22Rv1 (cell line): ENCODE results near the gene ASIC3.

ENCODE experiments used
- H3K27ac ChIP-seq: fragments of 450-650 bp; 2 replicates; pipeline ENCODE4 v1.5.1; 2017
- ZFX ChIP-seq: fragments of 450-650 bp; IDR thresholded peaks from 2 replicates; pipeline ENCODE4 v1.6.1; 2017; ENCODE audit warnings: antibody characterized with exemption, borderline replicate concordance
- TF ChIP-seq, protein P1 (sequence below): fragments of 450-650 bp; IDR thresholded peaks from 2 replicates; pipeline ENCODE4 v1.5.1; 2017; ENCODE audit warnings: mild to moderate bottlenecking

The ASIC3 gene

DNA sequence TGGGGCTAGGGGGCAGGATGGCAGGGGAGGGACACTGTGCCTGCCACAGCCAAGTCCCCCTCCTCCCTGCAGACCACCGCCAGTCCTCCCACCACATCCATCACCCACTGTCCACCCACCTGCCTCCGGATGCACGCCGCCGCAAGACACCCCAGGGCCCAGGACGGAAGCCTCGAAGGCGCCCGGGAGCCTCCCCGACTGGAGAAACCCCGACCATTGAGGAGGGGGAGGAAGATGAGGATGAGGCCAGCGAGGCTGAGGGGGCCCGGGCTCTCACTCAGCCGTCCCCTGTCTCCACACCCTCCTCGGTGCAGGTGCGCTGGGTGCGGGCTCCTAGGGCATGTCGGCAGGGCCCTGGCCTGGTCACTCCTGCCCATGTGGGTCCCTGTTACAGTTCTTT is 16.1 kb downstream of the ASIC3 start:
- peak overlapping the region; percentile 96; the same call in 1 of the 2 replicates for H3K27ac ChIP-seq
- TF ChIP-seq, protein P1, sequence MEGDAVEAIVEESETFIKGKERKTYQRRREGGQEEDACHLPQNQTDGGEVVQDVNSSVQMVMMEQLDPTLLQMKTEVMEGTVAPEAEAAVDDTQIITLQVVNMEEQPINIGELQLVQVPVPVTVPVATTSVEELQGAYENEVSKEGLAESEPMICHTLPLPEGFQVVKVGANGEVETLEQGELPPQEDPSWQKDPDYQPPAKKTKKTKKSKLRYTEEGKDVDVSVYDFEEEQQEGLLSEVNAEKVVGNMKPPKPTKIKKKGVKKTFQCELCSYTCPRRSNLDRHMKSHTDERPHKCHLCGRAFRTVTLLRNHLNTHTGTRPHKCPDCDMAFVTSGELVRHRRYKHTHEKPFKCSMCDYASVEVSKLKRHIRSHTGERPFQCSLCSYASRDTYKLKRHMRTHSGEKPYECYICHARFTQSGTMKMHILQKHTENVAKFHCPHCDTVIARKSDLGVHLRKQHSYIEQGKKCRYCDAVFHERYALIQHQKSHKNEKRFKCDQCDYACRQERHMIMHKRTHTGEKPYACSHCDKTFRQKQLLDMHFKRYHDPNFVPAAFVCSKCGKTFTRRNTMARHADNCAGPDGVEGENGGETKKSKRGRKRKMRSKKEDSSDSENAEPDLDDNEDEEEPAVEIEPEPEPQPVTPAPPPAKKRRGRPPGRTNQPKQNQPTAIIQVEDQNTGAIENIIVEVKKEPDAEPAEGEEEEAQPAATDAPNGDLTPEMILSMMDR = no peak
- TF ChIP-seq ZFX = no peak

DNA sequence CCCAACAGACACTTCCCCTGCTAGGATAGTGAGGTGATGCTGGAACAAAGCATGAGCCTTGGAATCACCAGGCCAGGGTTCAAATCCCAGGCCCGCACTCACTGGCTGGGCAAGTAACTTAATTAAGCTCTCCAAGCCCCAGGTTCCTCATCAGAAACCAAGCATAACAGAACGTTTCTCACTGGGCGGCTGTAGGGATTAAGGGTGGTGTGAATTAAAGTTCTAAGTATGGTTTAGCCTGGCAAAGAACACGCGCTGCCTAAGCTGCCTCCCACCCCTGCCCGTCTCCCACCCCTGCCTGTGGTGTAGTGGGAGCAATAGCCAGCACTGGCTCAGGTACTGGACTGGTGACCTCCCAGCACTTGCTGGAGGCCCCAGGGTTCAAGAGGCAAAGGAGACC is 16.7 kb downstream of the ASIC3 start:
- H3K27ac ChIP-seq = peak overlapping the region; percentile 12; the same call in 1 of the 2 replicates

DNA sequence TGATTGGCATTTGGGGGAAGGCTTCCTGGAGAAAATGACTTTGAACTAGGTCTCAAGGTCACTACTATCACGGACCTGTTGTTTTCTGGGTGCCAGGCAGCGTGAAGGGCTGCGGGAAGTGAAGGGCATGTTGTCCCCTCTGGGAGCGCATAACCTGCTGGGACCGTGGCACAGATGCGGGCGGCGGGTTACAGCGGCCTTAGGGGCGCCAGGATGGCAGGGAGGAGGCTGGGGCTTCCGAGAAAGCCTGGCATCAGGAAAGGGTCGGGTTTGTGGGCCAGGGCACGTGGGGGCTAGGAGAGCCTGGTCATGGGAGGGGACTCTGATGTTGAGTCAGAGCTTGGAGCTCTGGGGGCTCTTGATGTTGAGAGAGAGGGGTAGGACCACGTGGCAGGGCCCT is 17.2 kb downstream of the ASIC3 start:
- TF ChIP-seq, protein P1 = no peak
- TF ChIP-seq ZFX = no peak
- H3K27ac ChIP-seq = peak overlapping the region; percentile 12; the same call in 1 of the 2 replicates

More for the DNA sequence above, 16.7 kb downstream of the ASIC3 start:
- TF ChIP-seq, protein P1 = no peak
- TF ChIP-seq ZFX = no peak

DNA sequence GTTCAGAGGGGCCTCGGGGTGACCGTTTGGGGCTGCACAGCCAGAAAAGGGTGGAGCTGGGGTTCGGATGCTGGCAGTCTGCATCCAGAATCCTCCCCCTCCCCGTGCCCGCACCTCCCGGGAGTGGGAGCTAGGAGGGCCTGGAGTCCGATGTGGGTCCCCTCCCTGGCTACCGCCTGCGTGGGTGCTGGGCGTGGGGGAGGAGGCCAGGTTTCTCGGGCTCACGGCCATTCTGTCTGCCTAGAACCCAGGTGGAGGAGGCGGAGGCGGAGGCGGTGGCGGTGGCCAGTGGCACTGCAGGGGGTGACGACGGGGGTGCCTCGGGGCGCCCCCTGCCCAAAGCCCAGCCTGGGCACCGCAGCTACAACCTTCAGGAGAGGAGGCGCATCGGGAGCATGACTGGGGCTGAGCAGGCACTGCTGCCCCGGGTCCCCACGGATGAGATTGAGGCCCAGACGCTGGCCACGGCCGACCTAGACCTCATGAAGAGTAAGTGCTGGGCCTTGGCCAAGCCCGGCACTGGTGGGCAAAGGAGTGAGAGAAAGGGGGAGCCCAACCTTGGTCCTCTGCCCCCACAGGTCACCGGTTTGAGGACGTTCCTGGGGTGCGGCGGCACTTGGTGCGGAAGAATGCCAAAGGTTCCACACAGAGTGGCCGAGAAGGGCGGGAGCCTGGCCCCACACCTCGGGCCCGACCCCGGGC is 18.1 kb downstream of the ASIC3 start:
- TF ChIP-seq, protein P1 = no peak
- no peak for TF ChIP-seq ZFX
- no peak overlapping the region; the same call in 1 of the 2 replicates for H3K27ac ChIP-seq

DNA sequence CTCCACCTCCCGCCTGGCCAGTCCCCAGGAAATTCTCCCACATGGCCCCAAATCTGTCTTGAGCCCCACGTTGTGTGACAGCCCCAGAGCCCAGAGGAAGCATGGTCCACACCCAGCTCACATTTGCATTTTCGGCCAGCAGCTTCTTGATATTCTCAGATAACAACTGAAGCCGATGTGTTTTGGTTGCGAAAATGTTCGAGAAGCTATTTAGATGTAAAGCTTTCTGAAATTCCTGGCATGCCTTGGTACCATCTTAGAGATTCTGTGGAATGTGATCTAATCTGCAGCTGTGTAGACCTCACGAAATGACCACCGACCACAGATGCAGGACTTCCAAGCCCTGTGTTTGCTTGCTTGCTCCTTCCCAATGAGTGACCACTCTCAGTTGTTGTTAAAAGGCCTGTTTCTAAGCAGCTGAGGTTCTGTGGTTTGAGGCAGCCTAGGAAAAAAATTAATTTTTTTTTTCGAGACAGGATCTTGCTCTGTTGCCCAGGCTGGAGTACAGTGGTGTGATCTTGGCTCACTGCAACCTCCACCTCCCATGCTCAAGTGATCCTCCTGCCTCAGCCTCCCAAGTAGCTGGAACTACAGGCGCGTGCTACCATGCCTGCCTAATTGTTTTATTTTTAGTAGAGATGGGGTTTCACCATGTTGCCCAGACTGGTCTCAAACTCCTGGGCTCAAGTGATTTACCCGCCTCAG is 19.9 kb downstream of the ASIC3 start:
- TF ChIP-seq ZFX = no peak
- TF ChIP-seq, protein P1 = no peak
- peak overlapping the region; percentile 7; the same call in 1 of the 2 replicates for H3K27ac ChIP-seq

DNA sequence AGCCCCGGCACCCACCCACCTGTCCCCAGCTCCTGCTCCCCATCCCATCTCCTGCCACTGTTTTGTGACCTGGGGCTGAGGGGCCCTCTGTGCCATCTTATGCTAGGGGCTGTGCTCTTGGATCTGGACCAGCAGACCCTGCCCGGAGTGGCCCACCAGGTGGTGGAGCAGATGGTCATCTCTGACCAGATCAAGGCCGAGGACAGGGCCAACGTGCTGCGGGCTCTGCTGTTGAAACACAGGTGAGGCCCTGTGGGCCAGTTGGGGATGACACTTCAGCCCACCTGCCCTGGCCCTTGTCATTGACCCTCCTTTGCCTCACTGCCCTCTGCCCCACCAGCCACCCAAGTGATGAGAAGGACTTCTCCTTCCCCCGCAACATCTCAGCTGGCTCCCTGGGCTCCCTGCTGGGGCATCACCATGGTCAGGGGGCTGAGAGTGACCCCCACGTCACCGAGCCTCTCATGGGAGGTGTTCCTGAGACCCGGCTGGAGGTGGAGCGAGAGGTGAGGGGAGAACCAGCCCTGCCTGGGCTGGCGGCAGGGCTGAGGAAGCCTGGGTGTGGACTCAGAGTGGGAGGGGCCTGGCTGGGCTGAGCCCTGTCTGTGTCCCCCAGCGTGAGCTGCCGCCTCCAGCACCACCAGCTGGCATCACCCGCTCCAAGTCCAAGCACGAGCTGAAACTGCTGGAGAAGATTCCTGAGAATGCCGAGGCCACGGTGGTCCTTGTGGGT is 21.7 kb downstream of the ASIC3 start:
- H3K27ac ChIP-seq = no peak overlapping the region
- TF ChIP-seq ZFX = no peak
- TF ChIP-seq, protein P1 = no peak
